Hepatocyte (in vitro differentiated cells): Measurements from ENCODE around the gene PDGFRB.

Experiments used
- EZH2 ChIP-seq: fragments of 200-600 bp; sonication (generic); IDR thresholded peaks from 2 replicates; pipeline ENCODE4 v1.6.1; 2016; ENCODE audit warnings: antibody characterized with exemption, mild to moderate bottlenecking, borderline replicate concordance
- EZH2phosphoT487 ChIP-seq: fragments of 200-600 bp; sonication (generic); IDR thresholded peaks from one replicate; pipeline ENCODE4 v1.6.1; 2018; ENCODE audit warnings: antibody characterized with exemption, mild to moderate bottlenecking, low read depth, moderate library complexity; ENCODE audit not compliant: unreplicated experiment, severe bottlenecking
- TF ChIP-seq, protein P1 (sequence below): fragments of 200-600 bp; sonication (generic); IDR thresholded peaks from 2 replicates; pipeline ENCODE4 v1.5.1; 2016; ENCODE audit warnings: antibody characterized with exemption, mild to moderate bottlenecking; ENCODE audit not compliant: poor library complexity

DNA sequence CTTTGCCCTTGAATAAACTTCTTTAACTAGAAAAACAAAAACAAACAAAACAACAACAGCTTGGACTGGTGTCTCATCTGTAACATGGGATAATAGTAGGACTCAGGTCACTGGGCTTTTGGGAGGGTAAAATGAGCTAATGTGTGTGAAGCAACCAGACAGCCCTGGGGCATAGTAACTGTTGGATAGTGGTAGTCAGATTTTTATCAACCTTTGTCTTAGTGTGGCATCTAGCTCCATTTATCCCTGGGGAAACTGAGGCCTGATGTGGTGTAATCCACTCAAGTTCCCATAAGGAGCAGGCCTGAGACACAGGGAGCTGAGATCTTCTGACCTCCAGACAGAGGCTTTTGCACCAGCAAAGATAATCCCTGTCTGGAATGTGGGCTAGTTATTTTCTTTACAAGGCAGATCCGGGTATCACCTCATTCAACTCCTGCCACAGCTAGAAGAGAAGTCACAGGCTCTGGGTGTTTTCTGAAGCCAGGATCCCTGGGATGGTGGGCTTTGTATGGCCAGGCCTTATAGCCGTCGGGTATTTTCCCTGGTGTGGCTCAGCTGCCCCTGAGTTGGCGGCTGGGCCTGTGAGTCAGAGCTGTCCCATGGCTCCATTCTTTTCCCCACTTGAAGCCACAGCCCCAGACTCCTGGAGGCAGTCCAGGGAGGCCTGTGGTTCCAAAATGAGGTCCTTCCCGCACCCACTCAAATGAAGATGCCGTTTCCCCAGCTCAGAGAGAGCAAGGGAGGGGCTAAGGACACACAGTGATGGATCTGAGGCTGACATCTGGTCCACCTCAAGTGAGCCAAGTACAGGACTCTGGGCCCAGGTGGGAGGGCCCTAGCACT, 43.2 kb downstream of the PDGFRB start:
- TF ChIP-seq, protein P1, sequence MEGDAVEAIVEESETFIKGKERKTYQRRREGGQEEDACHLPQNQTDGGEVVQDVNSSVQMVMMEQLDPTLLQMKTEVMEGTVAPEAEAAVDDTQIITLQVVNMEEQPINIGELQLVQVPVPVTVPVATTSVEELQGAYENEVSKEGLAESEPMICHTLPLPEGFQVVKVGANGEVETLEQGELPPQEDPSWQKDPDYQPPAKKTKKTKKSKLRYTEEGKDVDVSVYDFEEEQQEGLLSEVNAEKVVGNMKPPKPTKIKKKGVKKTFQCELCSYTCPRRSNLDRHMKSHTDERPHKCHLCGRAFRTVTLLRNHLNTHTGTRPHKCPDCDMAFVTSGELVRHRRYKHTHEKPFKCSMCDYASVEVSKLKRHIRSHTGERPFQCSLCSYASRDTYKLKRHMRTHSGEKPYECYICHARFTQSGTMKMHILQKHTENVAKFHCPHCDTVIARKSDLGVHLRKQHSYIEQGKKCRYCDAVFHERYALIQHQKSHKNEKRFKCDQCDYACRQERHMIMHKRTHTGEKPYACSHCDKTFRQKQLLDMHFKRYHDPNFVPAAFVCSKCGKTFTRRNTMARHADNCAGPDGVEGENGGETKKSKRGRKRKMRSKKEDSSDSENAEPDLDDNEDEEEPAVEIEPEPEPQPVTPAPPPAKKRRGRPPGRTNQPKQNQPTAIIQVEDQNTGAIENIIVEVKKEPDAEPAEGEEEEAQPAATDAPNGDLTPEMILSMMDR, result no peak
- no peak for TF ChIP-seq EZH2phosphoT487
- TF ChIP-seq EZH2, result no peak
